Aorta (tissue), 5 donors: Measurements from ENCODE around the gene VTI1A. TPM values are rescaled to one million over a fixed set of nuclear protein-coding genes. Genes with fewer than 3 reads are reported as not detected.

ENCODE experiments used
- ATAC-seq: fragments of 200-7000 bp; cut with Tn5 transposase; one replicate; pipeline ENCODE4 v1.9.1; 2022; ENCODE audit warnings: moderate library complexity; ENCODE audit not compliant: low FRiP score
- DNase-seq, 2 donors: peaks; one replicate each; pipeline ENCODE4 v3.0.0-alpha.2; 2020
- H3K27ac ChIP-seq, 2 donors: one replicate each; pipeline ENCODE4 v1.5.1; 2013; ENCODE audit warnings: low read length in 2 of 2, mild to moderate bottlenecking in 2 of 2, moderate library complexity in 2 of 2, control low read depth in 1 of 2, inconsistent platforms in 1 of 2, low read depth in 1 of 2
- H3K27me3 ChIP-seq, 2 donors: one replicate each; pipeline ENCODE4 v1.6.1; 2013; ENCODE audit warnings: control low read depth in 1 of 2, low read length in 1 of 2, mild to moderate bottlenecking in 1 of 2, moderate library complexity in 1 of 2; ENCODE audit not compliant: insufficient read depth in 2 of 2, control insufficient read depth in 1 of 2
- H3K36me3 ChIP-seq, 2 donors: one replicate each; pipeline ENCODE4 v1.6.1; 2013; ENCODE audit warnings: control low read depth in 1 of 2, low read length in 1 of 2, mild to moderate bottlenecking in 1 of 2; ENCODE audit not compliant: insufficient read depth in 2 of 2, control insufficient read depth in 1 of 2
- H3K4me1 ChIP-seq, 2 donors: one replicate each; pipeline ENCODE4 v1.6.1; 2013; ENCODE audit warnings: low read length in 2 of 2, control low read depth in 1 of 2, mild to moderate bottlenecking in 1 of 2, moderate library complexity in 1 of 2; ENCODE audit not compliant: insufficient read depth in 2 of 2, control insufficient read depth in 1 of 2
- H3K4me3 ChIP-seq, 2 donors: one replicate each; pipeline ENCODE4 v1.5.1; 2013; ENCODE audit warnings: low read length in 2 of 2, control low read depth in 1 of 2, mild to moderate bottlenecking in 1 of 2
- H3K9me3 ChIP-seq: one replicate; pipeline ENCODE4 v1.6.1; 2013; ENCODE audit warnings: mild to moderate bottlenecking, low read length; ENCODE audit not compliant: control insufficient read depth
- WGBS, 2 donors: extraction: QIAGEN DNeasy Blood & Tissue Kit; methylation state at CpG; one replicate each; pipeline ENCODE4 v1.1.7; 2013; 5-methylcytosine and 5-hydroxymethylcytosine counted together
- intact Hi-C, 2 donors: fragments of 100-400 bp; cut with DNase I; formaldehyde crosslinking; loops; one replicate each; pipeline versions ENCODE4 v1.14.2 to v1.15.0; 2022
- polyA plus RNA-seq, 2 donors: library from polyadenylated mRNA; stranded (reverse); fragments of 200-250 nt; gene quantifications; one replicate each; pipeline ENCODE4 v1.2.3, GENCODE V29; 2013
- total RNA-seq, 2 donors: library from RNA; stranded (reverse); fragmentation: NEBNext Ultra II Directional; extraction: Animal tissue kit (Norgen Biotek cat#: 25700); gene quantifications; one replicate each; pipeline ENCODE4 v1.2.1, GENCODE V29; 2021
- donor health status: healthy with polysubstance abuse.
- donor health status: Bipolar disorder and iron deficiency.
- donor health status: DM: no; HTN: no; CAD: no.
- donor health status: DM: no; HTN: no; CAD: no.
- donor health status: DM: yes; HTN: yes; CAD: no.

VTI1A gene
- total and polyA plus RNA-seq, 4 donors: 8.6 to 43.1 (median 23.2) TPM

GRCh38 chr10:112712536-112712935, 265.5 kb downstream of the VTI1A start:
- H3K27ac ChIP-seq: no peak overlapping the region
- ATAC-seq: no peak
- no peaks in the 10 kb centered on the region for H3K4me1 ChIP-seq
- no peaks in the 10 kb centered on the region for H3K36me3 ChIP-seq
- DNase-seq: no peak
- no peaks in the 10 kb centered on the region for H3K27me3 ChIP-seq
- WGBS, 2 donors: 73 to 85% methylated on average over 2 of the region's 2 CpGs
- no peak overlapping the region for H3K4me3 ChIP-seq
- H3K9me3 ChIP-seq: no peaks in the 10 kb centered on the region
- intact Hi-C loops: no loop called here

- Histone ChIP-seq H3K9me3 (no peaks in the 10 kb centered on the region), H3K4me1 (no peaks in the 10 kb centered on the region), H3K36me3 (no peaks in the 10 kb centered on the region), H3K27me3 (no peaks in the 10 kb centered on the region), H3K27ac (no peak overlapping the region), H3K4me3 (no peak overlapping the region)
- intact Hi-C loops: no loop called here
- DNase-seq: no peak
- no peak for ATAC-seq
- WGBS, 2 donors: 95 to 98% methylated on average over 2 of the region's 2 CpGs
Observed at GRCh38 chr10:112713411-112713810, 266.4 kb downstream of the VTI1A start.

GRCh38 chr10:112715581-112715980, 268.6 kb downstream of the VTI1A start:
- no peaks in the 10 kb centered on the region for H3K36me3 ChIP-seq
- H3K27me3 ChIP-seq: no peaks in the 10 kb centered on the region
- no peak overlapping the region for H3K4me3 ChIP-seq
- intact Hi-C loops: loop anchor here in 1 of 2 donors (5.0 kb wide), 1 partner anchor 672 kb away; no protein-coding TSS in a partner anchor
- ATAC-seq: no peak
- H3K9me3 ChIP-seq: no peaks in the 10 kb centered on the region
- H3K4me1 ChIP-seq: no peaks in the 10 kb centered on the region
- no peak for DNase-seq
- 97 to 98% methylated on average over 5 of the region's 5 CpGs for WGBS, 2 donors
- H3K27ac ChIP-seq: no peak overlapping the region

GRCh38 chr10:112716076-112716475, 269.1 kb downstream of the VTI1A start:
- no peak for DNase-seq
- intact Hi-C loops: loop anchor here in 1 of 2 donors (5.0 kb wide), 1 partner anchor 671 kb away; no protein-coding TSS in a partner anchor

GRCh38 chr10:112716924-112717413, 270.0 kb downstream of the VTI1A start:
- intact Hi-C loops: loop anchor here in 1 of 2 donors (5.0 kb wide), 1 partner anchor 670 kb away; no protein-coding TSS in a partner anchor
- peak; percentile 75 for ATAC-seq
- WGBS, 2 donors: 21 to 28% methylated on average over 6 of the region's 6 CpGs
- Histone ChIP-seq H3K9me3 (no peaks in the 10 kb centered on the region), H3K36me3 (no peaks in the 10 kb centered on the region), H3K4me1 (no peaks in the 10 kb centered on the region), H3K27ac (peak overlapping the region in 1 of 2 donors; percentile 32), H3K4me3 (no peak overlapping the region), H3K27me3 (no peaks in the 10 kb centered on the region)
- DNase-seq: peak in 1 of 2 donors; percentile 51

More at GRCh38 chr10:112716076-112716475, 269.1 kb downstream of the VTI1A start:
- H3K27ac ChIP-seq: no peak overlapping the region
- no peaks in the 10 kb centered on the region for H3K4me1 ChIP-seq
- 96 to 97% methylated on average over 3 of the region's 3 CpGs for WGBS, 2 donors
- no peak overlapping the region for H3K4me3 ChIP-seq
- no peak for ATAC-seq
- no peaks in the 10 kb centered on the region for H3K9me3 ChIP-seq
- H3K27me3 ChIP-seq: no peaks in the 10 kb centered on the region
- H3K36me3 ChIP-seq: no peaks in the 10 kb centered on the region

GRCh38 chr10:112720178-112720577, 273.2 kb downstream of the VTI1A start:
- intact Hi-C loops: no loop called here
- H3K4me3 ChIP-seq: no peak overlapping the region

GRCh38 chr10:112721080-112721698, 274.2 kb downstream of the VTI1A start:
- Histone ChIP-seq H3K27me3 (no peaks in the 10 kb centered on the region), H3K4me3 (no peak overlapping the region), H3K36me3 (peaks cover 0 to 2% of the 10 kb centered on the region in 2 donors), H3K9me3 (no peaks in the 10 kb centered on the region), H3K27ac (no peak overlapping the region), H3K4me1 (no peaks in the 10 kb centered on the region)
- intact Hi-C loops: no loop called here
- ATAC-seq (no peak), DNase-seq (no peak)
- 53 to 61% methylated on average over 5 of the region's 5 CpGs for whole genome bisulfite sequencing, 2 donors

More at GRCh38 chr10:112720178-112720577, 273.2 kb downstream of the VTI1A start:
- no peaks in the 10 kb centered on the region for H3K4me1 ChIP-seq
- H3K9me3 ChIP-seq: no peaks in the 10 kb centered on the region
- DNase-seq (no peak), ATAC-seq (no peak)
- no peak overlapping the region for H3K27ac ChIP-seq
- H3K36me3 ChIP-seq: peaks cover 0 to 2% of the 10 kb centered on the region in 2 donors
- H3K27me3 ChIP-seq: no peaks in the 10 kb centered on the region

GRCh38 chr10:112722758-112723157, 275.7 kb downstream of the VTI1A start:
- Histone ChIP-seq H3K27me3 (no peaks in the 10 kb centered on the region), H3K27ac (no peak overlapping the region), H3K4me1 (no peaks in the 10 kb centered on the region), H3K9me3 (no peaks in the 10 kb centered on the region), H3K36me3 (peaks cover 0 to 2% of the 10 kb centered on the region in 2 donors), H3K4me3 (no peak overlapping the region)
- WGBS, 2 donors: 54 to 59% methylated on average over 3 of the region's 3 CpGs
- no peak for DNase-seq
- intact Hi-C loops: no loop called here
- ATAC-seq: no peak

GRCh38 chr10:112723876-112724275, 276.9 kb downstream of the VTI1A start:
- ATAC-seq (no peak), DNase-seq (no peak)
- Histone ChIP-seq H3K4me1 (no peaks in the 10 kb centered on the region), H3K9me3 (no peaks in the 10 kb centered on the region), H3K27ac (no peak overlapping the region), H3K4me3 (no peak overlapping the region), H3K36me3 (peaks cover 0 to 2% of the 10 kb centered on the region in 2 donors), H3K27me3 (no peaks in the 10 kb centered on the region)
- intact Hi-C loops: no loop called here
